ENCODE data around the gene KCNK10. TPM values are rescaled to one million over a fixed set of nuclear protein-coding genes. Genes with fewer than 3 reads are reported as not detected.
"Not testable (repeated sequence)": the region's sequence is repeated elsewhere in the genome, so short reads cannot be mapped to it uniquely, and the experiment has no call there.

KCNK10 gene
- total RNA-seq, 1 experiment from 2014 or later: not detected

DNA sequence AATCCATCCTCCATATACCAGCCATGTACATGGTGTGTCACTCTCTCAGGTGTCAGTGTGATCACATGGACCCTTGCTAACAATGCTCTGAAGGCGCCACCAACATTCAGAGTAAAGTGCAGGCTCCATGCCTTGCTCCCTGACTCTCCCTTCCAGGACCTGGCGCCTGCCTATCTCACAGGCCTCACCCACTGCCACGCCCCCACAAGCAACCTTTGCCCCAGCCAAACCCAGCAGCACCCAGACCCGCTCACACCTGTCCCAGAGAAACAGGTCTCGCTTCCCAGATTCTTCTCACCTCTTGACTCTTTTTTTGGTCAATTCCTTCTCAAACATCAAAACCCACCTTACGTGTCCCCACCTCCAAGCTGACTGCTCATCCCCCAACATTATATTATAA, 52.3 kb downstream of the KCNK10 start:
- no peak for DNase-seq (ENCODE audit: low read depth)

DNA sequence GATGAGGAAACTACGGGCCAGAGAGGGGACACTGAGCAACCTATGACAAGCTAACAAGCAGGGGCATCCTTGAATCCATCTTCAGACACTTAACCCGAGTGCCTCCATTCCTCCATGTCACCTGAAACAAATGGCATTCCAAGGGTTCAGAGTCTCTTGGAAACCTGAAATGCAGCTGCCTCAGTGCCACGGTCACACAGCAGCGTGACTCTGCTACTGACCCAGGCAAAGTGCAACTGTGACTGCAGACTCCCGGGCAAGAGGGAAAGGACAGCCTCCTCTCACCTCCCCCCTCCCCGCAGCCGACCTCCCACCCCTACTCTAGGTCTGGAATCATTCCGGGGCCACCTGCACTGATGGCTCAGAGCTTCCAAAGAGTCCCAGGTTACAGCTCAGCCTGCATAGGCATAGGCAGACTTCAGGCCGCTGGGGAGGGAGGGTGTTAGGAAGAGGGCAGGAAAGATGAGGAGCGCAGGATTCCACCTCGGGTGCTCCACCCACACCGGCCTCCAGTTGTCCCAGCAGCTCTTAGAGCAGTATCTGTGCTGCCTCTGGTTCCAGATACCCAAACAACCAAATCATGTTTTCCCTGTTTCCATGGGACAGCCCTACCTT, 53.2 kb downstream of the KCNK10 start:
- DNase-seq (ENCODE audit: low read depth): no peak

DNA sequence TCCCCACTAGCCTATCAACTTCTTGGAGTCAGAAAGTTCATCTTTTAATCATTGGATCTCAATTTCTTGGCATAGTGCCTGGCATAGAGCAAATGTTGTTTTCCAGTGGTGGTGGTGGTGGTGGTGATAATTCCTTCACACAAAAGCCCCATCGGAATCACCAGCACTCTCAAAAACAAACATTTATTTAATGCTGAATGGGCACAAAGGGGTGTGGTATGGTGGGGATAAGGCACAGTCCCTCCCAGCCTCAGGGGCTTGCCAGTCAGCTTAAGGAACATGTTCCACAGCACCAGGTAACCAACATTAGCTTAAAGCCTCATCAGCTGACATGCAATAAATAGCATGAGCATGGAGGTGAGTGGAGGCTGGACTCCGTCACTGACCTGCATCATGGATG, 56.6 kb downstream of the KCNK10 start:
- DNase-seq (ENCODE audit: low read depth): no peak

DNA sequence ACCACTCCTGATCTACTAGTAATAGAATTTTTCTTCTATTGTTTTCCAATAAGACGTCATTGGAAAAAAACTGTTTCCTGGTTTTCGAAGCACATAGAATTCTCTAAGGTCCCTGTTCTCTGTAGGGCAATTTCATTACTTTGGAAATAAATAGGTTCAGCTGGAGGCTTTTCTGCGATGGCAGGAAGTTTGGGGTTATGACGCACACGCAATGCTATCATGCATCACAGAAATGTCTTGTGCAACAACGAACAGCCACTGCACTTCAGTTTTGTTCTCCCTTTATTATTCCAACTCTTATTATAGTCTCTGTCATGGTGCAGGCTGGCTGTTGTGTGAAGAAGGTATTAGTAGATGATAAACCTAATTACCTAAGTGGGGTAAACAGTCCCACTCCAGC, 59.0 kb downstream of the KCNK10 start:
- peak; percentile 10 for DNase-seq (ENCODE audit: low read depth)

DNA sequence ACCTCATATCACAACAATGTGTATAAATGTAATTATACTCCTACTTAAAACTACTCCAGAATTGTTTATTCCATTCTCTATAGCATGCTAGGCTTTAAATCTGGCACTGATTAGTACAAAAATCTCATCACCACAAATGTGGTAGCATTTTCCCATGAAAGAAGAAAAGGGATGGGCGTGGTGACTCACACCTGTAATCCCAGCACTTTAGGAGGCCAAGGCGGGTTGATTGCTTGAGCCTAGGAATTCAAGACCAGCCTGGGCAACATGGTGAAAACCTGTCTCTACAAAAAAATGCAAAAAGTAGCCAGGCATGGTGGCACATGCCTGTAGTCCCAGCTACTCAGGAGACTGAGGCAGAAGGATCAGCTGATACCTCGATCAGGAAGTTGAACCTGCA, 61.8 kb downstream of the KCNK10 start:
- DNase-seq (ENCODE audit: low read depth): not testable (repeated sequence)

- no peak for DNase-seq (ENCODE audit: low read depth)
These were observed 65.0 kb downstream of the KCNK10 start for GRCh38 chr14:88258021-88258420.

- DNase-seq (ENCODE audit: low read depth): peak; percentile 10
These were observed 65.8 kb downstream of the KCNK10 start for GRCh38 chr14:88256997-88257950.

GRCh38 chr14:88255798-88256197, 67.3 kb downstream of the KCNK10 start:
- no peak for DNase-seq (ENCODE audit: low read depth)

- no peak for DNase-seq (ENCODE audit: low read depth)
These were observed 67.9 kb downstream of the KCNK10 start for GRCh38 chr14:88255196-88255595.

DNA sequence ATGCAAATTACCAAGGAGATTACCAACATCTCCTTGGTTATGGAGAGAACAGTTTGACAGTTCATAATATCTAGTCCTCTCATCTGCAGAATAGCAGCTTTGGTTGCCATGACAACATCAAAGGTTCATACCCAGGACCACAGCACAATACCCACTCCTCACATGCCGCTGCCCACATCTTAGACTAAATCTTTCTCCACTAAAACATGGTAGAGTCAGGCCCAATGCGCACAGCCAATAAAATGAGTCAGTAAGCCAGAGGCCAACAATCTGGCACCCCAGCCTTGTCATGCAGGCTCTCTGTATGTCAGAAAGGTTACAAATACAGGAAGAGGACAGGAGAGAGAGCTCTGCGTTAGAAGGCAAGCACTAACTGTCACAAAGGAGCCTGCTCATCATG, 70.6 kb downstream of the KCNK10 start:
- no peak for DNase-seq (ENCODE audit: low read depth)

- no peak for DNase-seq (ENCODE audit: low read depth)
These were observed 71.4 kb downstream of the KCNK10 start for GRCh38 chr14:88251650-88252049.

- no peak for DNase-seq (ENCODE audit: low read depth)
These were observed 73.8 kb downstream of the KCNK10 start for GRCh38 chr14:88249266-88249665.

- peak; percentile 7 for DNase-seq (ENCODE audit: low read depth)
These were observed 74.5 kb downstream of the KCNK10 start for GRCh38 chr14:88248606-88249005.

DNA sequence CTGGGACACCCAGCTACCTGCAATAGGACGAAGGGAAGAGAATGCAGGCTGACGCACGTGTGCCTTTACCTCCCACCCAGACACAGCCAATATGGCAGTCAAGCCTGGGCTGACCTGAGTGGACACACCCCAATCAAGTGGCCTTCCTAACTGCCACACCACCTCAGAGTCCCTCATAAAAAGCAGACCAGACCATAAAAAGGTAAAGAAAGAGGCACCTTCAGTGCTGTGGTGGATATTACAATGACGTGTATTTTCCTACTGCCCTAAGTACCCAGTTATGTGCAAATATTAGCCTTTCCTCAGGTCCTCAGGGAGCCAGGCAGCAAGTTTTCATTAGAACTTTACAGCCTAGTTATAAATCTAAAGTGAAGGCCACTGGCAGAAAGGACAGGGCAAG, 75.8 kb downstream of the KCNK10 start:
- no peak for DNase-seq (ENCODE audit: low read depth)

GRCh38 chr14:88245321-88245720, 77.7 kb downstream of the KCNK10 start:
- DNase-seq (ENCODE audit: low read depth): peak; percentile 6

DNA sequence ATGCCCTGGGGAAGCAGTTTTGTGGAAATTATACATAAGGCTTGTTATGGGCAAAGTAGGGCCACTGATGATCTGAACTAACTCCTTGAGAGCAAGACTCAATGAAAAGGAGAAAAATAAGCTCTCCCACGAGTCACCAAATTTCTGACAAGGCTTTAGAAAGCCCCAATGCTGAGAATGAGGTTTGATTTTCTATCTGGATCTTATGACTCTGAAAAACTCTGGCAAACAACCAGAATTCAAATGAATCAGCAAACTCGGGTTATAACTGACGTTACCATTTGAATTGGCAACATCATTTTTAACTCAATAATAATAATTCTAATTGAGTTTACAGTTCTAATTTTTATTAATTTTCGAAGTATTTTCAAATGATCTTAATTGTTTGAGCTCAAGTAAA, 79.1 kb downstream of the KCNK10 start:
- DNase-seq (ENCODE audit: low read depth): no peak

- no peak for DNase-seq (ENCODE audit: low read depth)
These were observed 80.6 kb downstream of the KCNK10 start for GRCh38 chr14:88242446-88242845.

DNA sequence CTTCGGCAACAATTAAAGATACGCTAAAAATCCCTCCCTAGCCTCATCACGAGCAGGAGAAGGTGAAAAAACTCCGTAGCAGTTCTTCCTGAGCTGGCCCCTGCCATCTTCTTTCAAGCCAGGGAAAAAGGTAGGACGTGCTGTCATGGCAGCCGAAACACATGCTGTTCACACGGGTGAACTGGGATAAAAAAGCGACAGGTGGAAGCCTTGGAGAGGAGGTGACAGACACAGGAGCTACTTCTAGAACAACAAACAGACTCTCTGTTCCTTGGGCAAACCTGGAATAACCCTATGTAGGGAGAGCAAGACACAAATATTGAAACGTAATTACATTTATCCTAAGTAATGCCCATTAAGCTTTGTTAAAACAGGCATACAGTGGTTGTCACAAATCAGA, 81.3 kb downstream of the KCNK10 start:
- no peak for DNase-seq (ENCODE audit: low read depth)

GRCh38 chr14:88234442-88234841, 88.6 kb downstream of the KCNK10 start:
- DNase-seq (ENCODE audit: low read depth): no peak

GRCh38 chr14:88233915-88234314, 89.2 kb downstream of the KCNK10 start:
- peak; percentile 18 for DNase-seq (ENCODE audit: low read depth)

- DNase-seq (ENCODE audit: low read depth): no peak
These were observed 90.3 kb downstream of the KCNK10 start for GRCh38 chr14:88232771-88233170.

GRCh38 chr14:88231603-88232002, 91.5 kb downstream of the KCNK10 start:
- no peak for DNase-seq (ENCODE audit: low read depth)

DNA sequence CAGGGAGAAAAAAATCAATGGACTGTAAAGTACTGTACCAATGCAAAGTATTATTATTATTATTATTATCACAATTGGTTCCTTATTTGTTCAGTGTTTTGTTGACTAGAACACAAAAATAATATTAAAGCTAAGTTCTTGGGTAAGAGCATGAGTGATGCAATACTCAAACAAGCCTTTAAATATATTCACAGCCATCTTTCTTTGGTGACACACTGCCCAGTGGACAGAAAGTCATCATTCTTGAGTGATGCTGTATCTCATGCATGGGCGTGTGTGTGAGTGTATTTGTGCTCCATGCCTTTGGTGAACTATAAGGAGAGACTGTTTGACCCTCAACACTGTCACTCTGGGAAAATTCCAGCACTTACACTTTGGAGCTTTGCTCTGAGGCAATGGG, 93.6 kb downstream of the KCNK10 start:
- no peak for DNase-seq (ENCODE audit: low read depth)

Measured in RPMI7951 (cell line).